Adipocyte (in vitro differentiated cells): ENCODE measurements around the gene SLC6A15.

Experiments
- DNase-seq: peaks from one replicate; pipeline ENCODE4 v3.0.0-alpha.2; 2015; ENCODE audit warnings: low read depth
- H3K27me3 ChIP-seq: replicated peaks from 2 replicates; pipeline ENCODE4 v1.7.0; 2013; ENCODE audit warnings: mild to moderate bottlenecking, low read length, moderate library complexity; ENCODE audit not compliant: control insufficient read depth, insufficient read depth
- H3K36me3 ChIP-seq: 2 replicates; pipeline ENCODE4 v1.7.0; 2013; ENCODE audit warnings: low read length, mild to moderate bottlenecking, moderate library complexity; ENCODE audit not compliant: control insufficient read depth, insufficient read depth, severe bottlenecking
- H3K4me1 ChIP-seq: 2 replicates; pipeline ENCODE4 v1.7.0; 2013; ENCODE audit warnings: mild to moderate bottlenecking, low read length, moderate library complexity; ENCODE audit not compliant: control insufficient read depth, insufficient read depth
- H3K4me3 ChIP-seq: 2 replicates; pipeline ENCODE4 v1.7.0; 2013; ENCODE audit warnings: mild to moderate bottlenecking, low read length, moderate library complexity
- H3K9ac ChIP-seq: 2 replicates; pipeline ENCODE4 v1.7.0; 2013; ENCODE audit warnings: mild to moderate bottlenecking, low read length, moderate library complexity
- H3K9me3 ChIP-seq: 2 replicates; pipeline ENCODE4 v1.7.0; 2013; ENCODE audit warnings: mild to moderate bottlenecking, low read length, moderate library complexity; ENCODE audit not compliant: control insufficient read depth

The SLC6A15 gene

DNA sequence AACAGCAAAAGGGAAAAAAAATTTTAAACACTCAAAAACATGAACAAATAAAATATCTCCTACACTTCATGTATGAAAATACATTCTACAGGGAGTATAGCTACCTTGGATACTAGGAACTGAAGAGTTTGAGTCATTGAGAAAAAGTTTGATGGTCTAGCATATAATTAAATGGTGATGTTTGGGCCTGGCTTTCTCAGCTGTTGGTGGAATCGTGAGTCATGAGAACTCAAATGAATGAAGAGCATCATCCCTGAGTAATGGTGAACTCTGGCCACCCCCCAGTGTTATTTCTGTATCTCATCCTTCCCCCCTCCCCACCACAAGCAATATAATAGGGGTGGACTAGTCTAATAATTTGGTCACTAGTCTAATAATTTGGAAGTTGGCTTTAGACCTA lies 6.7 kb upstream of the SLC6A15 start:
- peaks cover 13% of the 10 kb centered on the region for H3K9me3 ChIP-seq

DNA sequence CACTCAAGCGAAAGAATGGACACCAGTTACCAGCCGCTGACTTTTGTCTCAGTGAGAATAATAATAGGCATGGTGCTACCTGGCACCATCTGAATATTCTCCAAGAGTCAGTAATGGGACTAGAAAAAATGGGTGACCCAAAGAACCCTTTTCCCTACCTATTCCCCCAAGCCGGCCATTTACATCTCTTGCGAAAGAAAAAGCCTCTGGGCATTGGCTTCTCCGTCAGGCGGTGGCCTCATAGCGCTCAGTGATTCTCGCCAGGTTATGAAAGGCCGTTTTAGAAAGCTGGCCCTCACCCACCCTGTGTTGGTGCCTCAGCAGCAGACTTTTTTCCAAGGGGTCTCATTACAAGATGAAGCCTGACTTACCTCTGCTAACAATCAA lies 523 bp upstream of the SLC6A15 start:
- DNase-seq, result peak; percentile 48

More for the DNA sequence above, 6.7 kb upstream of the SLC6A15 start:
- no peak overlapping the region for H3K4me3 ChIP-seq
- peaks cover 7% of the 10 kb centered on the region for H3K4me1 ChIP-seq
- no peaks in the 10 kb centered on the region for H3K36me3 ChIP-seq
- no peaks in the 10 kb centered on the region for H3K27me3 ChIP-seq
- DNase-seq, result no peak
- no peak overlapping the region for H3K9ac ChIP-seq

DNA sequence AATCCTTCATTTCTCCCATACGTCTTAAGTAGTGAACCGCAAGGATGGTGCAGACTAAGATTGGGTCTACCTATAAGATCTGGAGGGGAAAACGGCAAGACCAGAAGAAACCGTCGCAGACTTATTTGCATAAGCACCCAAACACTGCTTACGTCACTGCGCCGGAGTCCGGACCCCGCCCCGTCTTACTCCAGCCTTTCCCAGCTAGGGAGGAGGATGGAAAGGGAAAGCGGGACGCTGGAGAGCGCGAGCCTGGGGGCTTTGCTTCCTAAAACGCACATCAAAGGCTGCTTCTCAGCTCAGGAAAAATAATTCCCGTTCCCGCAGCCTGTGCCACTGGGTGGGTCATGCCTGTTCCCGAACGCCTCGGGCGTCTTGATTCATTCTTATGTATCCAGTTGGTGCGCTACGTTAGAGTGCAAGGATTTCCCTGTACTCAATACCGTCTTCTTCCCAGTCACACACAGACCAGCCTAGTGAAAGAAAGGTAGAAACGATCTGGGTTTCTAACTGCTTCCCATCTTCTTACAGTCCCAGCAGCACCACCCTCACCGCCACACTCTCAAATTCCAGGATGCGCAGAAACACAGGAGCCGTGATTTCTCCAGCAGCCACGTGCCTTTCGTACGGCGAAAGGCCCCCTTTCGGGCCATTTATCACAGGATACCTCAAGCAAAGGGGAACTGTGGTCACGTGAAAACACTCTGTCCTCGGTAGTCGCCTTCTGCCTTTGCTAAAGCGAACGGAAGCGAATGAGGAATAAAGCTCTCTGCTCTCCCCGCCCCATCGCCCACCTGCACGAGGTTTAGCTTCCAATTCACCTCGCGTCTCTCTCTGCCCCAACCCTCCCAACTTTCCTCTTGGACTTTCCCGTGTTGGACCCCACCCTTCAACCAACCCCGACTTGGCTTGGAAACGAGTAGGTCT lies 1.1 kb downstream of the SLC6A15 start:
- H3K4me3 ChIP-seq, result peak overlapping the region; percentile 90
- H3K27me3 ChIP-seq, result no peaks in the 10 kb centered on the region
- H3K4me1 ChIP-seq, result peaks cover 14% of the 10 kb centered on the region
- peak overlapping the region; percentile 86 for H3K9ac ChIP-seq
- peak; percentile 90 for DNase-seq
- H3K36me3 ChIP-seq, result no peaks in the 10 kb centered on the region
- no peaks in the 10 kb centered on the region for H3K9me3 ChIP-seq

More for the DNA sequence above, 523 bp upstream of the SLC6A15 start:
- peaks cover 14% of the 10 kb centered on the region for H3K4me1 ChIP-seq
- peak overlapping the region; percentile 86 for H3K9ac ChIP-seq
- H3K9me3 ChIP-seq, result no peaks in the 10 kb centered on the region
- no peaks in the 10 kb centered on the region for H3K36me3 ChIP-seq
- peak overlapping the region; percentile 90 for H3K4me3 ChIP-seq
- no peaks in the 10 kb centered on the region for H3K27me3 ChIP-seq

DNA sequence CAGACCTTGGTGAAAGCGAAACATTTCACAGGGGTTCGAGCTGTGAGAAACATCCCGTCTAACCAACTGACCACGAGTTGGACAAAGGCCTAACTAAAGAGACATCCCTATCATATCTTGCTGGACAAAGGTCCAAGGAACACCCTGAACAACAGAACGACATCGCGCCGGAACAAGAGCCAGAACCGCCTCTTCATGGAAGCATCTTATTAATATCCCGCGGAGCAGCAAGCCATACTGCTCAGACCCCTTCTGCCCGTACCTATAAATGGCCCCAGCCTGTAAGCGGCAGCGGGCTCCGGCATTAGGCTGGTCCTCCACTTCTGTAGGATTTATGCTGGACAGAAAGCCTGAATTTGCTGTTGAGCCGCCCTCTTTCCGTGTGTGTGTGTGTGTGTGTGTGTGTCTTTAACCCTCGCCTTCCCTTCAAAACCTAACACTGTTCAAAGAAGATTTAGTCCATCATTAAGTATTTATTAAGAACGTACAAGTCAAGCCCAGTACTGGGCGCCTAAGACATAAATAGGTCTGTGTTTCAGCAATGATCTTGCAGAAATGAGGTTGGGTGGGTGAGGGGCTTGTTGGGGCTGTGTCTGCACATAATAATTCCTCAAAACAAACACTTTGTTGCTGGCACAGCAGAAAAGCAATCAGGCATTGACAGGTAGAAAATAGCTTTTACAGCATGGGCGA lies 1.9 kb downstream of the SLC6A15 start:
- peaks cover 14% of the 10 kb centered on the region for H3K4me1 ChIP-seq
- DNase-seq, result peak; percentile 41
- H3K9ac ChIP-seq, result peak overlapping the region; percentile 86
- H3K4me3 ChIP-seq, result peak overlapping the region; percentile 90
- H3K36me3 ChIP-seq, result no peaks in the 10 kb centered on the region
- H3K27me3 ChIP-seq, result no peaks in the 10 kb centered on the region
- no peaks in the 10 kb centered on the region for H3K9me3 ChIP-seq

DNA sequence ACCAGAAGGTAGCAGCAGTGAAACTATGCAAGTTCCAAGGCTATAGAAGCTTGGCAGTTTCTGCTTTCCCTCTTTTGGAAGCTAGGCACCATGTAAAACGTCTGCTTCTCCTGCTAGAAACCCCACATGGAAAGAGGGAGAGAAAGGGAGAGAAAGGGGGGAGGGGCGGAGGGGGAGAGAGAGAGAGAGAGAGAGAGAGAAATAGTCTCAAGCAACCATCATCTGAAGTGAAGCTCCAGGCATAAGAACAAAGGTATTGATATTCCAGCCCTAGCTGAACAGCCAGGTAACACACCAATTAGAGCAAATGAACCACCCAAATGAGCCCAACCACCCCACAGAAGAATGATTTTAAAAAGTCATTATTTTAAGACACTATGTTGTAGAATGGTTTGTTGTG lies 8.5 kb downstream of the SLC6A15 start:
- Histone ChIP-seq H3K9ac (no peak overlapping the region), H3K27me3 (no peaks in the 10 kb centered on the region), H3K9me3 (no peaks in the 10 kb centered on the region), H3K36me3 (no peaks in the 10 kb centered on the region), H3K4me1 (no peaks in the 10 kb centered on the region), H3K4me3 (no peak overlapping the region)
- DNase-seq, result no peak

DNA sequence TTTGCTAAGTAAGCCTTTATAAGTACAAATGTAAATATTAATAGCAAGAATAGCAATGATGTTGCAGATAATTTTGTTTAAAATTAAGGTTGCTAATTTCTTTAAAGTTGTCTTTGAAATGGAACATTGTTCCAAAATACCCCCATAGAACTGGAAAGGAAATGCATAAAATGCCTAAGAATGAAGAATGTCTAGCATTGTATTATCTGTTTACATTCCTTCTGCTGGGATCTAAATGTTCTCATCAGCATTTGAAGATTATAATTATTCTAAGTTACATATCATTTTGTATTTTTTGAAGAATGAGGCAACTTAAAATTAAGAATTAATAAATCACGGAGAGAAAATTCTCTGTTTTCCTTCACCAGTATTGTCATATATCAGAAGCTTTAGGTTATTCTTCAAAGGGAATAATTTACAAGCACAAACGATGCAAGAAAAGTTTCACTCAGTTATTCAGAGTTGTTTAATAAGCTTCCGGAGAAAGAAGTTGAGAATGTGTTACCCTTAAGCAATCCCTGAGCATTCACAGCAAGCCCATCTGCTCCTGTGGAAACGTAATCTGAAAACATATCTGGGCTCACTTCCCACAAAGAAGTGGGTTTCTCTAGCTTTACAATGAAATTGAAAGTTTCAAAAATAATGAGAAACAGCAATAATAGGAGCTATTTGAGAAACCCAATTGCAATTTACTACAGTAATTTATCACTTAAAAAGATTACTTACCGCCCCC lies 21.3 kb downstream of the SLC6A15 start:
- Histone ChIP-seq H3K4me3 (no peak overlapping the region), H3K27me3 (no peaks in the 10 kb centered on the region), H3K9ac (no peak overlapping the region), H3K4me1 (peaks cover 8% of the 10 kb centered on the region), H3K9me3 (no peaks in the 10 kb centered on the region), H3K36me3 (no peaks in the 10 kb centered on the region)
- peak; percentile 18 for DNase-seq

DNA sequence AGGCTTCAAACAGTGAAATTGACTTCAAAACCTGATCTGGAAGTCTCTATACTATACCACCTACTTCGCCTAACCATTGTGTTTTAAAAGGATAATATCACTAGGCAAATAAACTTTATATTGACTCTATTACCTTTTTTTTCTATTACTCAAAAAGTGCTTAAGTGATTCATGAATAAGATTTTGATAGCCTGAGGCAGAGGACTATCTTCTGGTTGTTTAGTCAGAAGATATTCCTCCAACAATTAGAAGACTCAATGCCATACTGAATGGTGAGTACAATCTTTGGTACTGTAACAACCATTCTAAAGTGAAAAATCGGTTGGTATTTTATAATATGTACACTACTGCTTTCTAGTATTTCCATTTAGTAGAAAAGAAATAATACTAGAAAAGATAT lies 22.8 kb downstream of the SLC6A15 start:
- DNase-seq, result no peak
- Histone ChIP-seq H3K36me3 (no peaks in the 10 kb centered on the region), H3K9me3 (no peaks in the 10 kb centered on the region), H3K4me3 (no peak overlapping the region), H3K9ac (no peak overlapping the region), H3K4me1 (peaks cover 8% of the 10 kb centered on the region), H3K27me3 (no peaks in the 10 kb centered on the region)

DNA sequence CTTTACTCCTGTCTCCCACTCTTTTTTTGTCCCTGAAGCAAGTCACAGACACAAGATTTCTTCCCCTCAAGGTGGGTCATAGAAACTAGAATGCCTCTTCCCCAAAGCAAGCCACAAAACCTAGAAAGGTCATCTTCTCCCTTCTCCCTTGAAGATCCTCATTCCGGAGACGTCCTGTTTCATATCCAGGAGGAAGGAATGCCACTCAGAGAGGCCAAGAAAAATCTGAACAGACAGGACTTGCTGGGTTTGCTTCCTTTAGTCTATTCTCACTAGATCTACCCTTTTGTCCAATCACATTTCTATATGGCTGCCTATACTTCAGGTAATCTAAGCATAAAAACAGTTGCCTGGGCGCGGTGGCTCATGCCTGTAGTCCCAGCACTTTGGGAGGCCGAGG lies 23.7 kb downstream of the SLC6A15 start:
- no peaks in the 10 kb centered on the region for H3K9me3 ChIP-seq
- no peaks in the 10 kb centered on the region for H3K36me3 ChIP-seq
- no peaks in the 10 kb centered on the region for H3K27me3 ChIP-seq
- peaks cover 8% of the 10 kb centered on the region for H3K4me1 ChIP-seq
- no peak for DNase-seq
- H3K4me3 ChIP-seq, result no peak overlapping the region
- no peak overlapping the region for H3K9ac ChIP-seq

DNA sequence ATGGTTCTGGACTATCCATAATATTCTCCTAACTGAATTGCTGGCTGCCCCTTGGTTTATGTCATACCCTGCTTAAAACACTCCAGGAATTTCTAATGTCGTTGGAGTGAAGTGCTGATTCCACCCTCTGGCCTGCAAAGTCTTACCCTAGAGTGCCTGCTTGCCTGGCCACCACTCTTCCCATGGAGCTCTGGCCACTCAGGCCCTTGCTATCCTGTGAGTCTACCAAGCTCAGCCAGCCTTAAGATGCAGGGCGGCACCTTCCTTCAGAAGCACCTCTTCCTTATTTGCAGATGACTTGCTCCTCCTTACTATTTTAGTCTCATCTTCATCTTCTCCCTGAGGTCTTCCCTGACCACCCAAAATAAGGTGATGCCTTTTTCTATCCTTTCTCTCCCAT lies 35.3 kb downstream of the SLC6A15 start:
- Histone ChIP-seq H3K4me3 (no peak overlapping the region), H3K4me1 (no peaks in the 10 kb centered on the region), H3K27me3 (no peaks in the 10 kb centered on the region), H3K9me3 (no peaks in the 10 kb centered on the region), H3K36me3 (no peaks in the 10 kb centered on the region), H3K9ac (no peak overlapping the region)
- no peak for DNase-seq

DNA sequence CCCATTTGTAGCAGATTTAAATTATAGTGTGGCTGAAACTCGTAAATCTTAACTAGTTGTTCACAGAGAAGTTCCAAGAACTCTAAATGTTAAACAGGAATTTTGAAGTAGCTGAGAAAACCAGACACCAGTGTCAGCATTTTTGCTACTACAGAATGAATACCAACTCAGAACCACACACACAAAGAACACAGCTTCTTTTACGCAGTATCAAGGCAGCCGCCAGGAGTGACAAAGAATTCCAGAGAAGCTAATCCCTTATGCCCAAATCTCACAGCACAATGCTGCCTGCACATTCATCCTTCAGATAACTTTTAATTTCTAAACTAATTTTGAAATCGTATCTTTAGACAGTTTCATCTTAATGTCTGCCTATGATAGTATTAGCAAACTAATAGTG lies 37.4 kb downstream of the SLC6A15 start:
- no peaks in the 10 kb centered on the region for H3K9me3 ChIP-seq
- H3K9ac ChIP-seq, result no peak overlapping the region
- no peak for DNase-seq
- H3K4me3 ChIP-seq, result no peak overlapping the region
- no peaks in the 10 kb centered on the region for H3K4me1 ChIP-seq
- no peaks in the 10 kb centered on the region for H3K27me3 ChIP-seq
- no peaks in the 10 kb centered on the region for H3K36me3 ChIP-seq

DNA sequence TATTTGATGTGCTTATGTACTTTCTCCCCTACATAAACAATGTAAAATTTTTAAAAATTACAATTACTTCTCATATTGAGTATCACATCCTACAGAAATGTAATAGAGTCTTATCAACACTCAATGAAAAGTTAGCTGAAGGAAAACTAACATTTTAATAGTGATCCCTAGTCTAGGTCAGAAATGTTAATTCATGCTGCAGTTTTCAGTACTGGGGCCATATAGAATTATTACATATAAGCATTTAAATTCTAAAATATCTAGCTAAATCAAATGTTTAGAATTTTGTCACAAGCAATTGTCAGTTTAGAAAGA lies 37.8 kb downstream of the SLC6A15 start:
- Histone ChIP-seq H3K4me3 (no peak overlapping the region), H3K9ac (no peak overlapping the region), H3K27me3 (no peaks in the 10 kb centered on the region), H3K4me1 (no peaks in the 10 kb centered on the region), H3K36me3 (no peaks in the 10 kb centered on the region), H3K9me3 (no peaks in the 10 kb centered on the region)
- DNase-seq, result no peak
